Measurements from ENCODE around the gene ATP9B. TPM values are rescaled to one million over a fixed set of nuclear protein-coding genes. Genes with fewer than 3 reads are reported as not detected.
"Not testable (repeated sequence)": the region's sequence is repeated elsewhere in the genome, so short reads cannot be mapped to it uniquely, and the experiment has no call there.

ATP9B gene
- total RNA-seq, 1 donor, result 45.2 TPM

DNA sequence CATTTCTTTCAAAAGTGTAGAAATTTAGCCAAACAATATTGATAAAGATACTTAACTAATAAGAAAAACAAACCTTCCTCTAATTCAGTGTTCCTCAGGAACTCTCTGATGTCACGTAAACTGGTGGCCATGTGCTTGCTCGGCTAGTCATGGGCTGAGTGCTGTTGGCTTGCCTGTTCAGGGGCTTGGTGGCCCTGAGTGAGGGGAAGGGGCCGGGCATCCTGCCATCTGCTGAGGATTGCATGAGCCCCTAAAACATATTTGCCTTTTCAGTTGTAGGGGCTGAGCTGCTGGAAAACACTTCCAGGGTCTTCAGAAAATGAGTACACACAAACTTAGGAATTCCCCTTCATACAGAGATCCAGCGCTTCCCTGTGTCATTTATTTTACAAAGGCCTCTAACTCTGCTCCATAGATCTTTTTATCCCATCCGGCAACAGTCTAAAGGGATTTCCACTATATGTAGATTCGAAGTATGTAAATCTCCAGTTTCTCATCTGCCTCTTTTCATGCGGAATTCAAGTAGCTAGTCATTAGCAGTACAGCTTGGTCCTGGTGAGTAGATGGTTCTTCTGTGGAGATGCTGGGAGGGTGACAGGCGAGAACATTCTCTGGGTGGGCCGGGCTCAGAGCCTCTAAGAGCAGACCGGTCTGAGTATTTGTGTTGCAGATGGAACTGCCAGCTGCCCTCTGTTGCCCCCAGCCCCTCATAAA is 306.4 kb downstream of the ATP9B start:
- no peak for DNase-seq (ENCODE audit: low read depth in 2 of 3, low spot score in 2 of 3)

DNA sequence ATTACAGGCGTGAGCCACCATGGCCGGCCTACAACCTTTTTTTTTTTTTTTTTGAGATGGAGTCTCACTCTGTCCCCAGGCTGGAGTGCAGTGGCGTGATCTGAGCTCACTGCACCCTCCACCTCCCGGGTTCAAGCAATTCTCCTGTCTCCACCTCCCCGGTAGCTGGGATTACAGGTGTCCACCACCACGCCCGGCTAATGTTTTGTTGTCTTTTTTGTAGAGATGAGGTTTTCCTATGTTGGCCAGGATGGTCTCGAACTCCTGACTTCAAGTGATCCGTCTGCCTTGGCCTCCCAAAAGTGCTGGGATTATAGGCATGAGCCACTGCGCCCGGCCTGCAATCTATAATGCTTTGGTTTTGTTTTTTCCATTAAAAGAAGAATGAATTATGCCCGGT is 307.5 kb downstream of the ATP9B start:
- not testable (repeated sequence) for DNase-seq (ENCODE audit: low read depth in 2 of 3, low spot score in 2 of 3)

DNA sequence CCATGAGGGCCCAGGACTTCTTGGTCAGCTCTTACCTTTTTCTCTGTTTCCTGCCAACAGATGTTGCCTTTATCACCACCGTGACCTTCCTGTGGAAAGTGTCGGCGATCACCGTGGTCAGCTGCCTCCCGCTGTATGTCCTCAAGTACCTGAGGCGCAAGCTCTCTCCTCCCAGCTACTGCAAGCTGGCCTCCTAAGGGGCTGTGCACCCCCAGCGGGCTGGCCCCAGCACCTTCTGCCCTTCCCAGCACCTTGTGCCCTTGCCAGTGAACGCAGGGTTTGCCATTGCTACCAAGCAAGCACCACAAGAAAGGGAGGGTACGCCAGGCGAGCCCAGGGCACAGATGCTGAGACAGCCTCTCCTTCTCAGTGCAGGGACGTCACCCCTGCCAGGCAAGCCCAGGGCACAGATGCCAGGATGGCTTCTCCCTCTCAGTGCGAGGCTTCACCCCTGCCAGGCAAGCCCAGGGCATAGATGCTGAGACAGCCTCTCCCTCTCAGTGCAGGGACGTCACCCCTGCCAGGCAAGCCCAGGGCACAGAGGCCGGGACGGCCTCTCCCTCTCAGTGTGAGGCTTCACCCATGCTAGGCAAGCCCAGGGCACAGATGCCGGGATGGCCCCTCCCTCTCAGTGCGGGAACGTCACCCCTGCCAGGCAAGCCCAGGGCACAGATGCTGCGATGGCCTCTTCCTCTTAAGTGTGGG is 308.1 kb downstream of the ATP9B start:
- no peak for DNase-seq (ENCODE audit: low read depth in 2 of 3, low spot score in 2 of 3)

DNA sequence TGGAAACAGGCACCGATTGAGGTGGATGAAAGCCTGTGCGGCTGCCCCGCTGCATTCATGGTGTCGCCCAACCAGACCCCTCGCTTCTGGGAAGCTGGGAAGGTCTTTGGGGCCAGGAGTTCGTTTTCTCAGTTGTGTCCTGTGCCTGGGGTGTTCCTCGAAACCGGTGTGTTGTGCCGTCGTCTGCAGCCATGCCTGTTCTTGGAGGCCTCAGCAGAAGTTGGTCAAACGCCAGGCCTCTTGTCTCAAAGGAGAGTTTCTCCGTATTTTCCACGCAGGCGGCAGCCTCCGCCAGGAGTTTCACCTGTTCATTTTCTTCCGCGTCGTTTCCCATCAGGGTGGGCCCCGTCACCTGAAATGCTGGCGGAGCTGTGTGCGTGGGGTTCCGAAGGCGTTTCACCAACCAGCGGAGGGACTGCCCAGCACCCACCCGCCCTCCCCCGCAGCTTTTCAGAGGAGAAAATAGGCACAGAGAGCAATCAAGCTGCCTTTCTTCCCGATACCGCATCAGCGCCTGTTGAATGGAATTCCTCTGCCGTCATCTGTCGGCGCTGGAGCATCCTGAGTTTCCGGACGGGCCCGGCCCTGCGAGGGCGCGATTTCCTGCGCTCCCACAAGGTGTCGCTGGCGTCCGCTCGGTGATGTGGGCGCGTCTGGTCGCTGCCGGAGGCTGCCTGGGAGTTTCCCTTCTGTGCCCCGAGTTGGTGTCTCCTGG is 309.5 kb downstream of the ATP9B start:
- peak; percentile 68 to 73 (median 69) for DNase-seq (ENCODE audit: low read depth in 2 of 3, low spot score in 2 of 3)

DNA sequence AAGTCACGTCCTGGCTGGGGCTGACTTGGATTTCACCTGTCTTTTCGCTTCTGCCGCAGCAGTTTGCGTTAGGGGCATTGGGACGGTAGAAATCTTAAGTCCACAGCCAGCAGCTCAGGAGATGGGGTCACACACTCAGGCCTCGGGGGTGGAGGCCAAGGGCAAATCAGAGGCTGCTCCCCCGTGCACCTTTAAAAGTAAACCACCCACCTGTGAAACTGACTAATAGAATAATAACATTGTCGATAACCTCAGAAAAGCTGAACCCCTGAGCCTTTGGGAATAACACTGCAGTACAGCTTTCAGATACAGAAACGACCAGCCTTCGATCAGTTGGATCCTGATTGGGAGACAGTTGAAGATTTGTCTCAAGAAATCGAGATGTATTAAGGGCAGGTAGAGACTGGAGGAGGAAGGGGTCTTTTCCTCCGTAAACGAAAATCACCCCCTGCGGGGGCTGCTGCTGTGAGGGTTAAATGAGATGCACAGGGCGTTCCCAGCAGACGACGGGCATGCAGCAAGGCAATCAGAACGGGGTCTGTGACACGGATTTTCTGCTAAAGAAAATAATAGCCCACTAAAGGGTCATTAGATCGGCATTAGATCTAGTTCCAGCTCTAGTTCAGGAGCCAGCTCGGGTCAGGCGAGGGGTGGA is 310.2 kb downstream of the ATP9B start:
- no peak for DNase-seq (ENCODE audit: low read depth in 2 of 3, low spot score in 2 of 3)

DNA sequence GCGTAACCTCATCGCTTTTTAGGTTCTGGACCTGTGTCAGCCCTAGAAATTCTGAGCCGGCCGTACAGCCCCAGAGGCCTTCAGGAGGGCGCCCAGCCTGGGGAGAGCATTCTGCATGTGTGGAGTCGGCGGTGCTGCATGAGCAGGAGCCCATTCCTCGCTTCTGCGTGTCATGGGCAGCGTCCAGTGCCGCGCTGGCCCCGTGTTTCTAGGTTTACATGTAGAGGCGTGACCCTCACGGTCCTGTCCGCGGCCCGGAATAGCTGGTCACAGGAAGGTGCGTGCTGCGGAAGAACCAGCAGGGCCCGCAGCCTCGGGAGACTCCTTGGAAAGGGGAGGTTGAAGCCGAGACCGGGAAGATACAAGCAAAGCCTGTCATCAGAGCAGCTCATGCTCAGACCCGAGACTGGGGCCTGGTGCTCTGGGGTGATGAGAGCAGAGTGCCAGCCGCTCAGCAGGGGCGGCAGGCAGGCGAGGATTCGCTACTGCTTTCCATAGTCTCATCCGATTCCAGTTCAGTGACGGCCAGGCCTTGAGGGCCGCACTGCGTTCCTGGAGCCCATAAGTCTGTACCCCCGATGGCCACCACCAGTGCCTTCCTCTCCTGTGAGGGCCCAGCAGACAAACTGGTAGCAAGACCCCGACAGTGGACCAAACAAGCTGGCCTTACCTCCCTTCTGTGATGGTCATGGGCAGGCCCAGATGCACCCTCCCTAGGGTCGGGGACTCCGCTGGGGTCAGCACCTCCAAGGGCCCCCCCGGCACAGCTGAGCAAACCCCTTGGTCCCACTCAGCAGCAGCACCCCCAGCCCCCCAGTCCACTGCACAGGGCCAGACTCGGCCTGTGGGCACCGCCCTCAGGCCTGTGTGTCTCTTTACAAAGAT is 311.0 kb downstream of the ATP9B start:
- DNase-seq (ENCODE audit: low read depth in 2 of 3, low spot score in 2 of 3), result no peak

DNA sequence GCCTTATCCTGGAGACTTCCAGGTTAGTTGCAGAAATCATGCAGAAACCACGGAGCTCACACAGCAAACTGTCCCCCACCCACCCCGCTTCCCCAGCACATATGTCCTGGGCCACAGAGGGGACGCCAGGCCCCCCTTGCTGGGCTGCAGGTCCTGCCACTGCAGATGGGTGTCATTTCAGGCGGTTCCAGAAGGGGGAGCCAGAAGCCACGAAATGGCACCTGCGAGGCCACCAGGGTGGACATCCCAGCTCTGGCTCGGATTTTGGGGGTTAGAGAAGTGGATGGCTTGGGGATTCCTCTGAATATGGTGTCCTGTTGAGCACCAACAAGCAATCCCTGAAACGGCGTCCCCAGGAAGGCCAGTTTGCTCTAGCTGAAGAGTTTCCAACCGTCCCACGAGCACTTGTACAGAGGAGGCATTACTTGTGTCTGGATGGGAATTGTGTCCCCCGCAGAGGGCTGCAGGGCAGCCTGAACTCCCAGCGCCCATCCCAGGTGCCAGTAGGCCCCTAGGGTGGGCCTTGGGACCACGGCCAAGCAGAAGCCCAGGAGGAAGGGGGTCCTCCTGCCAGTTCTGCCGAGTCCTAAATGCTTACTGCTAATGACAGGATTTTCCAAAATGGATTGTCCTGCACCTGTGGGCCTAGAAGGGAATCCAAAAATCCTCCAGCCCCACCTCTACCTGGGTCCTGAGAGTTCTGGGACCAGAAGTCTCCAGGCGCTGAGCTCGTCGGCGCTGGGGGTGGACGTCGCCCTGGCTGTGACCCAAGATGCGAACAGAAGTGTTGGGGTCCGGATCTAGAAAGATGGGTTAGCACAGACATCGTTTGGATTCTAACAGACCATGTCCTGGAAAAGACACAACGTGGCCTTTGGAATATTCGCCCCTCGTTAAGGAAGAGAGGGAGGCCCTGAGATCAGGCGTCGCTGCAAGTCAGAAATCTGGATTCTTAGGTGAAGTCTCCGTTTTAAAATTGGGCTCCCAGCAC is 311.9 kb downstream of the ATP9B start:
- peak in 2 of 3 donors; percentile 42 to 71 for DNase-seq (ENCODE audit: low read depth in 2 of 3, low spot score in 2 of 3)

DNA sequence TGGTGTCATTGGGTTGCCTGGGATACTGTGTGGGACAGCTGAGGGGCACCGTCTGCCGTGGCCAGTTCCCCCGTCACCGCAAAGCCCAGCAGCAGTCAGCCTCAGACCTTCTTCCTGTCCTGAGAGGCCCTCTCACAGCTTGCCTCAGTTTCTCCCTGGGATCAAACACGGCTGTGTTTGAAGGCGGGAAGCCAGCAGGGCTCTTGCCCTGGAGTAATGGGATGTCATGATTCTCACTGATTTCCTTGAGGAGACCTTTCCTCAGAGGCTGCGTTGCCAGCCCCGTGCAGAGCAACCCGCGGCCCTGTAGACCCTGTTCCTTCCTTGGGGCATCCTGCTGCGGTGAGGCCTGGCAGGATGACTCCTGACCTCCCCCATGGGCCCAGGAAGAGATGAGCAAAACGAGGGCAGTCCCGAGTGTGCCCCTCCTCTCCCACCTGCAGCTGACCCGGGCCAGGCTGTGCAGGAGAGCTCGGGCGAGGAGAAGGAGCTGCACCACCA is 312.7 kb downstream of the ATP9B start:
- no peak for DNase-seq (ENCODE audit: low read depth in 2 of 3, low spot score in 2 of 3)

DNA sequence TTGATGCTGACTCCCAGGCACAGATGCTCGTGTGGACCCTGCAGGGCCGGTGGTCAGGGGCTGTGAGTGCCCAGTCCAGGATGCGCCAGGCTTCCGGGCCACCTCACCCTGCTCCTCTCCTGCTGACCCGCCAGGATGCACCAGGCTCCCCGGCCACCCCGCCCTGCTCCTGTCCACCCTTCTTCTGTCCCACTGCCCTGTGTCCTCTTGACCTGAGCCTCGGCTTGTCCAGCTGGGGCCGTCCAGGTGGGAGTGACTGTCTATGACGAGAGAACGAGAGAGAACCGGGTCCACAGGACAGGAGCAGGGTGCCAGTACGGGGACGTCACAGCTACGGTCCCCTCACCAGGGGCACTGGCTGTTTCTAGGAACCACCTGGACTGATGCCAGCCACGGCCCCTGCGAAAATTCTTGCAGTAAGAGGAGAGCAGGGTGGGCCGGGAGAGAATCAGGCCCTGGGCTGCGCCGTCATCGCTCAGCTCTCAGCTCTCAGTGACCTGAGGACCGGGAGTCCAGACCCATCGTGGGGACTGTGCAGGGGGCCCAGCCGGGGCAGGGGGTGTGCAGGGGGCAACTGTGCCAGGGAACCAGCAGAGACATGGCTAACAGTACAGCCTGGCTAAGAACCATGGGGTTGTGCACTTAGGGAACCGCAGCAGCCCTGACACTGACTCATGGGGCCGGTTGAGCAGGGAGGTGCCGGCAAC is 313.6 kb downstream of the ATP9B start:
- DNase-seq (ENCODE audit: low read depth in 2 of 3, low spot score in 2 of 3), result no peak

DNA sequence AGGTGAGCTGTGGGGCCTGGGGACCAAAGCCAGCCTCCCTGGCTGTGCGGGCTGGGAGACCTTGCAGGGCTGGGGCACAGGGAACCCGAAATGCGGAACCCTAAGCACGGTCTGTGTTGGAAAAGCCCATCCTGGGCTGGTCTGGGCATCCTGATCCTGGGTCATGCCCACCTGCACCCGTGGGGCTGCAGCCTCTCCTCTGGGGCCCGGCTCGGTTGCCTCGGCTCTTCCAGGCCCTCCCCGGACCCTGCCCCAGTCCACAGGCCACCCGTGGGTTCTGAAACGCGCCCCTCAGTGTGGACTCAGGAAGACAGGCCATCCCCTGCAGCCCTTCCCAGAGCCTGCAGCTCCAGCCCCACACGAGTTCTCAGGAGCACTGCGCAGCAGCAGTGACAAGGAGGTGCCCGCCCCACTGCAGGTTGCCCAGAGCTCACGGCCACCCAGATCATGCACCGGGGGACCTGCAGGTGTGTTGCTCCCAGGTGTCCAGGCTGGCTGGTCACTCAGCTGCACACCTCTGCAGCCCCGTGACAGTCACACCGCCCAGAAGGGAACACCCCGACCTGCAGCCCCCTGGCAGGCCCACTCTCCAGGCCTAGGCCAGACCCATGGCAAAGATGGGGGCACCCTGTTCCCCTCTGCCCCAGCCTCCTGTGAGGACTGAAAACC is 314.3 kb downstream of the ATP9B start:
- DNase-seq (ENCODE audit: low read depth in 2 of 3, low spot score in 2 of 3), result no peak

DNA sequence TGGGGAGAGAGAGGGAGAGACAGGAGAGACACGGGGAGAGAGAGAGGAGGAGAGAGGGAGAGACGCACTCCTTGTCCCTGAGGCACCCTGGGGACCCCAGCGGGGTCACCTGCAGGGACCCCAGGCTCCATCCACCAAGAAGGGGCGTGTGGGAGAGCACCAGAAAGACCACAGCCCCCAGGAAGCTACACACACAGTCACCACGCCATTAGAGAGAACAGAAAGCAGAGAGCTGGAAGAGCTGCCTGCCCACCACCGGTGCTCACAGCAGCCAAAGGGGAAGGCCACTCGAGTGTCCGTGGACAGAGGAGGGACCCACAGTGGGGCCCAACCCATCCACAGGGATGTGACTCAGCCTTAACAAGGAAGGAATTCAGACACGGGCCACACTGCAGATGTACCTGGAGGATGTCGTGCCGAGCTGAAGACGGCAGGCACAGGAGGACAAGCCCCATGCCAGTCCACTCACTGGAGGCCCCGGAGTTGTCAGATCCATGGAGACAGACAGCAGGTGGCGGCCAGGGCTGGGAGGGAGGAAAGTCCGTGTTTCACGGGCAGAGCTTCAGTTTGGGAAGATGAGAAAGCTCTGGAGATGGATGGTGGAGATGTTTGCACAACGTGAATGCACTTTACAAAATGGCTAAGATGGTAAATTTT is 315.1 kb downstream of the ATP9B start:
- no peak for DNase-seq (ENCODE audit: low read depth in 2 of 3, low spot score in 2 of 3)

DNA sequence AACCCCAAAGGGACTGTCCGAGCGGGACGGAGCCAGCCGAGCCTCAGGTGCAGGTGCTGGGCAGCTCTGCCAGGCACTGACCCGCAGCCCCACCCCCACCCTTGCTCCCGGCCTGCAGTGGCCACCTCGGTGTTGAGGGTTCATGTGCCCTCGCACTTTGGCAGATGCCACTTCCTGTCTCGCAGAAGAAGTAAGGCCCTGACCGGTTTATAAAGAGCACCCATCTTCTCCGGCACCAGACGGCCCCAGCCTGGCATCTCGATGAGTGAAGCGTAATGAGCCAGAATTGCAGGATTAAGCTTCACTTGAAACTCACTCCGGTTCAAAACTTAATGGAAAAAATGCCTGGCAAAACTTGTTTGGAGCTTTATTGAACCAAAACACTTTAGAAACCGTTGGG is 315.6 kb downstream of the ATP9B start:
- DNase-seq (ENCODE audit: low read depth in 2 of 3, low spot score in 2 of 3), result no peak

DNA sequence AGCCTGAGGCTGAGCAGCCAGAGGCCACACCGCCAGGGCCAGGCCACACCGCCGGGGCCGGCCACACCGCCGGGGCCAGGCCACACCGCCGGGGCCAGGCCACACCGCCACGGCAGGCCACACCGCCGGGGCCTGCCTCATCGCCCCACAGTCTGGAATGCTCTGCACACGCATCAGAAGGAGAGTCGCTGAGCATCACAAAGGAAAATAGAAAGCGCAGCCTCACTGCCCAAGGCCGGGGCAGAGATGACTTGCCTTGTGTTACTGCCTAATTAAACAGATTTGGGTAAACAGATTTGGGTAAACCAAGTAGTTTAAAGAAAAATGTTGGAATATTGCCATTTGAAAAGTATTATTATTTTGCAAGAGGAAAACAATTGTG is 316.1 kb downstream of the ATP9B start:
- DNase-seq (ENCODE audit: low read depth in 2 of 3, low spot score in 2 of 3), result no peak

DNA sequence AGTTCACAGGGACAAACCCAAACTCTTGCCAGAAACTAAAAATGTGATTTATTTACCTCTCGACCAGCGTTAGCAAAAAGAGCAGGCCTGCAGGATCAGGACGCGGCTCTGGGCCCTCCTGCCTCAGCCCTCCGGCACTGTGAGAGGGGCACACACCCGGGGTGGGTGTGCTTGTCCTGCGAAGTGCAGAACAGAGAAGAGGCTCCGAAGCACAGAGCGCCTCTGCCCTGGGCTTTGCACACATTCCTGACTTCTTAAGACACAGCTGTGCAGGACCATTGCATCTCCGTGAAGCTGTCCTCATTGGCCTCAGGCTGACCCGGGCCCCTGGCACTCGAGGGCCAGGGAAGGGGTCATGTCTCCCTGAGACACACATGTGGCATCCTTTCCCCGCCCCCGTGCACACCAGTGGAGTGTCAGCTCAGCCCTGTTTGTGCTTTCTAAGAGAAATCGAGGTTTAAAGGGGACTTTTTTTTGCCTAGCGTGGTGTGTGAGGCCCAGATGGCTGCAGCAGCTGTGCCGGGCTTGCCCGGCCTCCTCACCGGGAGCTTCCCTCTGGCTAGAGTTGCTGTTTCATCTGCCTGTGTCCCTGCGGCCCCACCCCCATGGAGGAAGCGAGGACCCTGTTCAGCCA is 316.6 kb downstream of the ATP9B start:
- DNase-seq (ENCODE audit: low read depth in 2 of 3, low spot score in 2 of 3), result no peak

DNA sequence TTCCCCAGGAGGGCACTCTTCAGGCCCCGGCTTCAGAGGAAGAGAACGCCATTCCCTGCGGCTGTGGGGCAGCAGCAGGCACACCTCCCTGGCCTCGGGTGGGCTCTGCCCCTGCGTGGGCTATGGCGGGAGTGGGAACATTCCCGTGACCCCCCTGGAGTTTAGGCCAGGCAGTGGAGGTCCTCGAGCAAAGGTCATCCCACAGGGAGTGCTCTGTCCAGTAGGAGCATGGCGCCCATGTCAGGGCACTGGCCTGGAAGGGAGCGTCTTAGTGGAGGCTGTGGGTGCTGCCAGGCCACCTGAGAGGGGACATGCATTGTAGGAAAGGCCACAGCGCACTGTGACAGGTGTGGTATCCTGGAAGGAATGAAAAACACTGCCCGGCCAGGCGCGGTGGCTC is 317.4 kb downstream of the ATP9B start:
- no peak for DNase-seq (ENCODE audit: low read depth in 2 of 3, low spot score in 2 of 3)

DNA sequence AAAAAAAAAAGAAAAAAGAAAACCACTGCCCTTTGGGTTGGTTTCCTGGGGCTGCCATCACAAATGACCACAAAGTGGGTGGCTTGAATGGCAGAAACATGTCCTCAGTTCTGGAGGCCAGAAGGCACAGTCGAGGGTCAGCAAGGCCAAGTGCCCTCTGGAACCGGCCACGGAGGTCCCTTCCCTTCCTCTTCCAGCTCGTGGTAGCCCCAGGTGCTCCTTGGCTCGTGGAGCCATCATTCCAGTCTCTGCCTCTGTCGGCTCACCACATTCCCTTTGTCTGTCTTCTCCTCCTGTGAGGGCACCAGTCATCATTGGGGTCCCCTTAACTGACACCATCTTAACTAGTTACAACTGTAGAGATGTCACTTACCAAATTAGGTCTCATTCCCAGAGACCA is 318.0 kb downstream of the ATP9B start:
- no peak for DNase-seq (ENCODE audit: low read depth in 2 of 3, low spot score in 2 of 3)

DNA sequence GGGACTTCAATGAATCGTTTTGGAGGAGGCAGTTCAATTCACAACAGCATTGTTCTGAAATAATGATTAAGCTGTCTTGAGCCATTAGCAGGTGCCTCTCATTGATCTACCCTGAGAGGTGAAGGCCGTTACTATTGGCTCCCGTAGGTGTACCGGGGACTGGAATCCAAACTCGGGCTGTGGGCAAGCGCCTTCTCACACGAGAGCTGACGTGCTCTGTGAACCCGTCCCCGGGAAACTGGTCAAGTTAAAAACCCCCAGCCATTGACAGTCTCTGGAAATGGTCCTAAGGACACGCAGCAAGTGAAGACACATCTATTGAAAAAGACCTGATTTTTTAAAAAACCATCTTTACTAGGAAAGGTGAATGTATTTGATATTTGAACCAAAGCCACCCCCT is 318.4 kb downstream of the ATP9B start:
- no peak for DNase-seq (ENCODE audit: low read depth in 2 of 3, low spot score in 2 of 3)
